Subcutaneous abdominal adipose tissue (tissue), 5 donors: ENCODE data around the gene IL15.
"Not testable (repeated sequence)": the region's sequence is repeated elsewhere in the genome, so short reads cannot be mapped to it uniquely, and the experiment has no call there.

Experiments used
- H3K27ac ChIP-seq: one replicate; pipeline ENCODE4 v1.7.0; 2013; ENCODE audit warnings: low read depth, mild to moderate bottlenecking, inconsistent platforms, low read length, moderate library complexity
- H3K27me3 ChIP-seq, 5 donors: one replicate each; pipeline ENCODE4 v1.7.0; 2013; ENCODE audit warnings: low read length in 5 of 5, inconsistent platforms in 1 of 5; ENCODE audit not compliant: control insufficient read depth in 5 of 5, insufficient read depth in 4 of 5
- H3K36me3 ChIP-seq, 5 donors: one replicate each; pipeline ENCODE4 v1.7.0; 2013; ENCODE audit warnings: low read length in 5 of 5; ENCODE audit not compliant: control insufficient read depth in 5 of 5, insufficient read depth in 5 of 5
- H3K4me1 ChIP-seq, 5 donors: one replicate each; pipeline ENCODE4 v1.7.0; 2013; ENCODE audit warnings: low read length in 5 of 5, mild to moderate bottlenecking in 3 of 5, moderate library complexity in 1 of 5; ENCODE audit not compliant: control insufficient read depth in 5 of 5, insufficient read depth in 5 of 5
- H3K4me3 ChIP-seq, 5 donors: one replicate each; pipeline ENCODE4 v1.7.0; 2013; ENCODE audit warnings: low read length in 5 of 5, low read depth in 1 of 5
- H3K9ac ChIP-seq, 5 donors: one replicate each; pipeline ENCODE4 v1.7.0; 2013; ENCODE audit warnings: low read length in 5 of 5, mild to moderate bottlenecking in 4 of 5, moderate library complexity in 3 of 5
- H3K9me3 ChIP-seq, 5 donors: one replicate each; pipeline ENCODE4 v1.7.0; 2013; ENCODE audit warnings: low read length in 5 of 5; ENCODE audit not compliant: control insufficient read depth in 5 of 5
- donor health status: healthy.
- donor health status: healthy.
- donor health status: healthy.
- donor health status: healthy.
- donor health status: healthy.

The IL15 gene

GRCh38 chr4:141691247-141691646, 54.9 kb downstream of the IL15 start:
- H3K4me3 ChIP-seq, H3K9ac ChIP-seq, H3K27ac ChIP-seq, H3K27me3 ChIP-seq, H3K36me3 ChIP-seq, H3K9me3 ChIP-seq, H3K4me1 ChIP-seq: not testable (repeated sequence)

- H3K27ac ChIP-seq: no peak overlapping the region
- peaks cover 0 to 1% (median 0%) of the 10 kb centered on the region in 5 donors for H3K4me1 ChIP-seq
- H3K9ac ChIP-seq: no peak overlapping the region
- no peaks in the 10 kb centered on the region for H3K27me3 ChIP-seq
- peaks cover 0 to 5% (median 0%) of the 10 kb centered on the region in 5 donors for H3K36me3 ChIP-seq
- H3K9me3 ChIP-seq: no peaks in the 10 kb centered on the region
- no peak overlapping the region for H3K4me3 ChIP-seq
These were observed 55.7 kb downstream of the IL15 start for GRCh38 chr4:141692081-141692480.

- no peaks in the 10 kb centered on the region for H3K4me1 ChIP-seq
- no peaks in the 10 kb centered on the region for H3K36me3 ChIP-seq
- H3K4me3 ChIP-seq: no peak overlapping the region
- no peaks in the 10 kb centered on the region for H3K9me3 ChIP-seq
- no peak overlapping the region for H3K9ac ChIP-seq
- no peak overlapping the region for H3K27ac ChIP-seq
- H3K27me3 ChIP-seq: no peaks in the 10 kb centered on the region
These were observed 60.7 kb downstream of the IL15 start for GRCh38 chr4:141697116-141697515.

GRCh38 chr4:141702472-141703182, 66.2 kb downstream of the IL15 start:
- Histone ChIP-seq H3K9me3 (peaks cover 0 to 8% (median 6%) of the 10 kb centered on the region in 5 donors), H3K27me3 (no peaks in the 10 kb centered on the region), H3K9ac (no peak overlapping the region), H3K4me1 (no peaks in the 10 kb centered on the region), H3K36me3 (no peaks in the 10 kb centered on the region), H3K27ac (no peak overlapping the region), H3K4me3 (no peak overlapping the region)

- H3K9me3 ChIP-seq: peaks cover 0 to 11% (median 6%) of the 10 kb centered on the region in 5 donors
- H3K36me3 ChIP-seq: no peaks in the 10 kb centered on the region
- no peak overlapping the region for H3K27ac ChIP-seq
These were observed 67.1 kb downstream of the IL15 start for GRCh38 chr4:141703497-141703896.

GRCh38 chr4:141705048-141705746, 68.8 kb downstream of the IL15 start:
- Histone ChIP-seq H3K27me3 (no peaks in the 10 kb centered on the region), H3K9me3 (peaks cover 0 to 11% (median 6%) of the 10 kb centered on the region in 5 donors), H3K4me1 (no peaks in the 10 kb centered on the region), H3K36me3 (no peaks in the 10 kb centered on the region), H3K4me3 (no peak overlapping the region), H3K9ac (no peak overlapping the region), H3K27ac (no peak overlapping the region)

More at GRCh38 chr4:141703497-141703896, 67.1 kb downstream of the IL15 start:
- no peak overlapping the region for H3K4me3 ChIP-seq
- H3K4me1 ChIP-seq: no peaks in the 10 kb centered on the region
- H3K9ac ChIP-seq: no peak overlapping the region
- no peaks in the 10 kb centered on the region for H3K27me3 ChIP-seq

GRCh38 chr4:141705747-141706377, 69.5 kb downstream of the IL15 start:
- Histone ChIP-seq H3K36me3 (no peaks in the 10 kb centered on the region), H3K4me3 (no peak overlapping the region), H3K9ac (no peak overlapping the region), H3K4me1 (no peaks in the 10 kb centered on the region), H3K9me3 (peaks cover 0 to 11% (median 6%) of the 10 kb centered on the region in 5 donors), H3K27ac (no peak overlapping the region), H3K27me3 (no peaks in the 10 kb centered on the region)

- Histone ChIP-seq H3K4me3 (no peak overlapping the region), H3K9me3 (peaks cover 0 to 11% (median 6%) of the 10 kb centered on the region in 5 donors), H3K27me3 (no peaks in the 10 kb centered on the region), H3K9ac (no peak overlapping the region), H3K36me3 (no peaks in the 10 kb centered on the region), H3K4me1 (peaks cover 0 to 2% (median 0%) of the 10 kb centered on the region in 5 donors), H3K27ac (no peak overlapping the region)
These were observed 70.1 kb downstream of the IL15 start for GRCh38 chr4:141706445-141706844.

GRCh38 chr4:141711211-141711610, 74.8 kb downstream of the IL15 start:
- H3K9ac ChIP-seq: no peak overlapping the region
- peaks cover 0 to 10% (median 6%) of the 10 kb centered on the region in 5 donors for H3K9me3 ChIP-seq
- H3K36me3 ChIP-seq: no peaks in the 10 kb centered on the region
- no peak overlapping the region for H3K27ac ChIP-seq
- H3K4me3 ChIP-seq: no peak overlapping the region
- peaks cover 0 to 2% (median 0%) of the 10 kb centered on the region in 5 donors for H3K4me1 ChIP-seq
- no peaks in the 10 kb centered on the region for H3K27me3 ChIP-seq

- H3K4me1 ChIP-seq: peaks cover 0 to 2% (median 0%) of the 10 kb centered on the region in 5 donors
- no peaks in the 10 kb centered on the region for H3K36me3 ChIP-seq
- H3K9ac ChIP-seq: no peak overlapping the region
- H3K27me3 ChIP-seq: no peaks in the 10 kb centered on the region
- H3K4me3 ChIP-seq: no peak overlapping the region
- peaks cover 0 to 8% (median 3%) of the 10 kb centered on the region in 5 donors for H3K9me3 ChIP-seq
- no peak overlapping the region for H3K27ac ChIP-seq
These were observed 76.8 kb downstream of the IL15 start for GRCh38 chr4:141713185-141713584.
